Measurements from ENCODE around the gene BCL3.
A peak's percentile ranks its signal among the peaks of the same experiment; 100 is the strongest.
"Not testable (repeated sequence)": the region's sequence is repeated elsewhere in the genome, so short reads cannot be mapped to it uniquely, and the experiment has no call there.

Gene BCL3

DNA sequence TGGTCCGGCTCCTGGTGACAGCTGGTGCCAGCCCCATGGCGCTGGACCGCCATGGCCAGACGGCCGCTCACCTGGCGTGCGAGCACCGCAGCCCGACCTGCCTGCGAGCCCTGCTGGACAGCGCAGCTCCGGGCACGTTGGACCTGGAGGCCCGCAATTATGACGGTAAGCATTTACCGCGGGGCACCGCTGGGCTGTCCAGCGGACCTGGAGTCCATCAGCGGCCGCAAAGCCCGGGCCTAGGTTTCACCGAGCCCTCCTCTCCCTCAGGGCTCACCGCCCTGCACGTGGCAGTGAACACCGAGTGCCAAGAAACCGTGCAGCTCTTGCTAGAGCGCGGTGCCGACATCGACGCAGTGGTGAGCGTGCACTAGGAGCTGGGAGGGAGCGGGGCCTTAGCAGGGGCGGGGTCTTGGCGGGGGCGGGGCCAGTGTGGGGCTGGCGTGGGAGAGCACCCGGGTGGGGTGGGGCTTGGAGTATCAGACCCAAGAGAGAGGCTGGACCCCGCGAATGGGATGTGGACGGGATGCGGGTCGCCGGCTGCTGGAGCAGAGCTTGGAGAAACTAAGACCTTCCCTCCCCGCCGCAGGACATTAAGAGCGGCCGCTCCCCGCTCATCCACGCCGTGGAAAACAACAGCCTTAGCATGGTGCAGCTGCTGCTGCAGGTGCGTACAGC is 8.7 kb downstream of the BCL3 start:
- DNase-seq (ENCODE audit: low read depth in 2 of 3, low spot score in 2 of 3): no peak

DNA sequence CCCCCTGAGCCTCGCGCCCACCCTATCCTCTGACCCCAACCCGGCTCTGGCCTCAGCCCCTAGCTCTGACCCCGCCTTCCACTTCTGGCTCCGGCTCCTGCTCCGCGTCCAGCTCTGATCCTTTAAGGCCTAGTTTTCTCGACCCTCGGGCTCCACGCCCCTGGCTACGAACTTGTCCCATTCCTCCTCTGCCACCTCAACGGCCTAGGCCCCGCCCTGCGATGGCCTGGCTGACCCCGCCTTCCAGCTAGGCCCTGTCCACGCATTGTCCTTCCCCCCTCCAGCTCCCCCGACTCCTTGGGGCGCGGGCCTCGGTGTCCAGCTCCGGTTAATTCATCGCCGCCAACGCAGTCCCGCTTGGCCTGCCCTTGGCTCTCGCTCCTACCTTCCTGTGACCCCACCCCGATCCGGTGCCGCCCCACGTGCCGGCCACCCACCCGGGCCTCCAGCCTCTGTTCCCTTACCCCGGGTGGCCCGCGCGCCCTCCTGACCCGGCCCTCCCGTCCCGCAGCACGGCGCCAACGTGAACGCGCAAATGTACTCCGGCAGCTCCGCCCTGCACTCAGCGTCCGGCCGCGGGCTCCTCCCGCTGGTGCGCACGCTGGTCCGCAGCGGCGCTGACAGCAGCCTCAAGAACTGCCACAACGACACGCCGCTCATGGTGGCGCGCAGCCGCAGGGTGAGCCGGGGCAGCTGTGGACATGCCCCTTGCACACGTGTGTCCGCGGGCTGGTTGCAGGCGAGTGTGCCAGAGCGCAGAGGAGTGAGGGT is 9.4 kb downstream of the BCL3 start:
- DNase-seq (ENCODE audit: low read depth in 2 of 3, low spot score in 2 of 3): no peak

DNA sequence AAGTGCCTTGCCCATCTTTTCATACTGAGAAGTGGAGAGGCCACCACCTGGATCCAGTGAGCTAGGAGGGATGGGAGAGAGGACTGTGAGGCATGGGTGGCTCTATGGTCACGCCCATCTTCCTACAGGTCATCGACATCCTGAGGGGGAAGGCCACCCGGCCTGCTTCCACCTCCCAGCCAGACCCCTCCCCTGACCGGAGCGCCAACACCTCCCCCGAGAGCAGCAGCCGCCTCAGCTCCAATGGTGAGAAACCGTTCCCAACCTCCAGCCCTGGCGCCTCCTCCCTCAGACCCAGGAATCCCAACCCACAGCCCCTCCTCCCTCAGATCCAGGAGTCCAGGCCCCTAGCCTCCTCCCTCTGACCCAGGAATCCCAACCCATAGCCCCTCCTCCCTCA is 10.1 kb downstream of the BCL3 start:
- no peak for DNase-seq (ENCODE audit: low read depth in 2 of 3, low spot score in 2 of 3)

DNA sequence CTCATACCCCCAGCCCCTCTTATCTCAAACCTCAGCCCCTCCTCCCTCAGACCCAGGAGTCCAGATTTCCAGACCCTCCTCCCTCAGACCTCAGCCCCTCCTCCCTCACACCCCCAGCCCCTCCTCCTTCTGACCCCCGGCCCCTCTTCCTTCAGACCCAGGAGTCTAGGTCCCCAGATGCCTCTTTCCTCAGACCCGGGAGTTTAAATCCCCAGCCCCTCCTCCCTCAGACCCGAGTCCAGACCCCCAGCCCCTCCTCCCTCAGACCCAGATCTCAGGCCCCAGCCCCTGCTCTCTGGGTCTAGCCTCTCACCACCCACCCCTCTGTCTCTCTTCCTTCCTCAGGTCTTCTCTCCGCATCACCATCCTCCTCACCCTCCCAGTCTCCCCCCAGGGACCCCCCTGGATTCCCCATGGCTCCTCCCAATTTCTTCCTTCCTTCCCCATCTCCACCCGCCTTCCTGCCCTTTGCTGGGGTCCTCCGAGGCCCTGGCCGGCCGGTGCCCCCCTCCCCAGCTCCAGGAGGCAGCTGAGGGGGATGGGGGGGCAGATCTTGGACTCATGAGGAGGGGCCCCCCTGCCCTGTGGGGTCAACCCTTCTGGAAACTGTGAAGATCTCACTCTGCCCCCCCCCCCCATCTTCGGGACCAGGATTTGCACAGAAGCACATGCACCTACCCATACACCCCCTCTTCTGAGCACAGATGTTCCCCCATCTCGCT is 10.7 kb downstream of the BCL3 start:
- DNase-seq (ENCODE audit: low read depth in 2 of 3, low spot score in 2 of 3): no peak

DNA sequence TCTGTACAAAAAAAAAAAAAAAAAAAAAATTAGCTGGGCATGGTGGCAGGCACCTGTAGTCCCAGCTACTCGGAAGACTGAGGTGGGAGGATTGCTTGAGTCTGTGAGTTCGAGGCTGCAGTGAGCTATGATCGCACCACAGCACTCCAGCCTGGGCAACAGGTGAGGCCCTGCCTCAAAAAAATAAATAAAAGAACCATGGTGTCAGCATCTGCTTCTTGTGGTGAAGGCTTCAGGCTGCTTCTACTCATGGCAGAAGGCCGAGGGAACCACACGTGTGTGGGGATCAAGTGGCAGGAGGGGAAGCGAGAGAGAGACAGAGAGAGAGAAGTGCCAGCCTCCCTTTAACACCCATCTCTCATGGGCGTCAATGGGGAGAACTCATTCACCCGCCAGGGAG is 13.5 kb downstream of the BCL3 start:
- no peak for DNase-seq (ENCODE audit: low read depth in 2 of 3, low spot score in 2 of 3)

DNA sequence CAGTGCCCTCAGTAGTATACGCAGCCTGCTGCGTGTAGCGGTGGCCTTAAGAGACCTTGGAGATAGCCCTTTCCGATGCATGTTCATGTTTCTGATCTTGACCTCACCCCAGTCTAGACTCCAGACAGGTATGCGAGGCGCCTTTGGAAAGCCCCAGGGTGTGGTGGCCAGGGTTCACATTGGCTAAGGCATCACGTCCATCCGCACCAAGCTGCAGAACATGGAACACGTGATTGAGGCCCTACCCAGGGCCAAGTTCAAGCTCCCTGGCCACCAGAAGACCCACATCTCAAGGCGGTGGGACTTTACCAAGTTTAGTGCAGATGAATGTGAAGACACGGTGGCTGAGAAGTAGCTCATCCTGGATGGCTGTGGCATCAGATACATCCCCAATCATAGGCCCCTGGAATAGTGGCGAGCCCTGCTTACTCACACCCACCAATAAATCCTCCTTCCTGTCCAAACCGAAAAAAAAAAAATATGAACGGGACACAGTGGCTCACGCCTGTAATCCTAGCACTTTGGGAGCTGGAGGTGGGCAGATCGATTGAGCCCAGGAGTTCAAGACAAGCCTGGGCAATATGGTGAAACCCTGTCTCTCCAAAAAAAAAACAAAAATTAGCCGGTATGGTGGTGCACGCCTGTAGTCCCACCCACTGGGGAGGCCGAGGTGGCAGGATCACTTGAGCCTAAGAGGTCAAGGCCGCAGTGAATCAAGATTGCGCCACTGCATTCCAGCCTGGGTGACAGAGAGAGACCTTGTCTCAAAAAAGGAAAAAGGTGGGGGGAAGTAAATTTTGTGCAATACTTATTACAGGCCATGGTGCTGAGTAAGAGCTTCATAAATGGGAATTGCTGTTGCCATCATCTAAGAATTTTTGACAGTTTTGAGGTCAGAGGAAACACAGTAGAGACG is 16.8 kb downstream of the BCL3 start:
- DNase-seq (ENCODE audit: low read depth in 2 of 3, low spot score in 2 of 3): no peak

DNA sequence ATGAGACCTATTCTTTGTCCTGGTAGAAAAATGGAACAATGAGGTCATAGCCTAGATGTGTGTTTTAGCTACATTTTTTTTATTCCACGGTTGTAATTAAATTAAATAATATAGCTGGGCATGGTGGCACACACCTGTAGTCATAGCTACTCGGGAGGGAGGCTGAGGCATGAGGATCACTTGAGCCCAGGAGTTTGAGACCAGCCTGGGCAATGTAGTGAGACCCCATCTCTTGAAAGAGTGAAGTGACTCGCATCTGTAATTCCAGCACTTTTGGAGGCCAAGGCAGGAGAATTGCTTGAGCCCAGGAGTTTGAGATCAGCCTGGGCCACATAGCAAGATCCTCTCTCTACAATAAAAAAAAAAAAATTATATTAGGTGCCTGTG is 17.4 kb downstream of the BCL3 start:
- no peak for DNase-seq (ENCODE audit: low read depth in 2 of 3, low spot score in 2 of 3)

DNA sequence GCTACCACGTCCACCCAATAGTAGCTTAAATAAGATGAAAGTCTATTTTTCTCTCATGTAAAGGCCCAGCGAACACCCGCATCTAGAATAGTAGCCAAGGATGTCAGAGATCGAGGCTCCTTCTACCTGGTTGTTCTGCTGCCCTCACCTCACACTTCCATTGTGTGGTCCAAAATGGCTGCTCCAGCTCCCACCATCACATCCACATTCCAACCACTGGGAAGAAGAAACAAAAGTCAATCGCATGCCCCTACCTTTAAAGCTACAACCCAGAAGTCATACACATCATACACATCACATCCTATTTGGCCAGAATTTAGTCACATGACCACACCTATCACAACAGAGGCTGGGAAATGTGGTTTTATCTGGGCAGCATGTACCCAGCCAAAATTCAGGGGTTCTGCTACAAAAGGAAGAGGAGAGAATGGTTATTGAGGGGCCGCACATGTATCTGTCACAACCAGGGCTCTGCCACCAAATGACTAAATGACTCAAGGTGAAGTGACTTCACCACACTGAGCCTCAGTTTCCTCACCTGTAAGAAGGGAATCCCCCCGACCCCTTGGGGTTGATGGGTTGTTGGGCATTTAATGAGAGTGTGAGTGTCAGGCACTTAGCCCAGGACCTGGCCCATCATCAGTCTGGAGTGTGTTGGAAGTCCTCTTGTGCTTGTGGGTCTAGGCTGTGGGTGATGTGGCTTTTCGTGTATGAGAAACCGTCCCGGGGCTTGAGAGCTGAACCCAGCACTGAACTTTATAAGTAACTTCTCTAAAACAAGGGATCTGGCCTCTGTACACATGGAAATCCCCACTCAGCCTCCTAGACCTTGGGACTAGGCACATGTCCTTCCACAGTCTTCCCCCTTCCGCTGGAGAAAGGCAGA is 19.0 kb downstream of the BCL3 start:
- DNase-seq (ENCODE audit: low read depth in 2 of 3, low spot score in 2 of 3): no peak

DNA sequence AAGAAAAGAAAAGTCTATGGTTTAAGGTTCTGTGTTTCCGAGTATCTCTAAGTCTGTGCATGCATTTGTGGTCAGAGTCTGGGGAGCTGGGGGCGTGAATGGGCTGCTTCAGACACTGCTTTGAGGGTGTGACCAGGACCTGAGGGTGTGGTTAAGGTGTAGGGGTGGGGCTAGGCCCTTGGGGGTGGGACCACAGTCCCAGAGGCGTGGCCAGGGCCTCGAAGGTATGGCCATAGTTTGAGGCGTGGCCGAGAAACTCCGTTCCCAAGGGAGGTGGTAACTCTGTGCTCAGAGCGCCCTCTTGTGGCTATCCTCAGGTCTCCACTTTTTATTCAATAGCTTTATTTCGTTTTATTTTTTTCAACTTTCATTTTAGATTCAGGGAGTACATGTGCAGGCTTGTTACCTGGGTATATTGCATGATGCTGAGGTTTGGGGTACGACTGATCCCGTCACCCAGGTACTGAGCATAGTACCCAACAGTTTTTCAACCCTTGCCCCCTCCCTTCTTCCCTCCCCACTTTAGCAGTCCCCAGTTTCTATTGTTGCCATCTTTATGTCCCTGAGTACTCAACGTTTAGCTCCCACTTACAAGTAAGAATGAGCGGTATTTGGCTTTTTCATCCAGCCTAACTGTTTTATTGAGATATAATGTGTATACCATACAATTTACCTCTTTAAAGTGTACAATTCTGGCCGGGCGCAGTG is 22.2 kb downstream of the BCL3 start:
- DNase-seq (ENCODE audit: low read depth in 2 of 3, low spot score in 2 of 3): peak; percentile 93 to 98 (median 95)

DNA sequence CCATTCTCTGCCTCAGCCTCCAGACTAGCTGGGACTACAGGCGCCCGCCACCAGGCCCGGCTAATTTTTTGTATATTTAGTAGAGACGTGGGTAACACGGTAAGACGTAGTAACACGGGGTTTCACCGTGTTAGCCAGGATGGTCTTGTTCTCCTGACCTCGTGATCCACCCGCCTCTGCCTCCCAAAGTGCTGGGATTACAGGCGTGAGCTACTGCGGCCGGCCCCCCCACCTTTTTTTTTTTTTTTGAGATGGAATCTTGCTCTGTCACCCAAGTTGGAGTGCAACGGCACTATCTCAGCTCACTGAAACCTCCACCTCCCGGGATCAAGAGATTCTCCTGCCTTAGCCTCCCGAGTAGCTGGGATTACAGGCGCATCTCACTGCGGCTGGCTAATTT is 23.6 kb downstream of the BCL3 start:
- DNase-seq (ENCODE audit: low read depth in 2 of 3, low spot score in 2 of 3): not testable (repeated sequence)

DNA sequence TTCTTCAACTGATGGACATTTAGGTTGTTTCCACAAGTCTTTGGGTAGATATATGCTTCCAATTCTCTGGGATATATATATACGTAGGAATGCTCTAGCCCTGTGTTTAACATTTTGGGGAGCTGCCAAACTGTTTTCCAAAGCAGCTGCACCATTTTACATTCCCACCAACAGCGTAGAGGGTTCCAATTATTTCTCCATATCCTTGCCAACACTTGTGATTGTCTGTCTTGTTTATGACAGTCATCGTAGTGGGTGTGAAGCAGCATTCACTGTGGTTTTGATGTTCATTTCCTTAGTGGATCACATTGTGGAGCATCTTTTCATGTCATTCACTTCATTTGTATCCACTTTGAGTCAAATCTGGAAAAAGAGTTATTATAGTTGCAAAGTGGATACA is 24.5 kb downstream of the BCL3 start:
- DNase-seq (ENCODE audit: low read depth in 2 of 3, low spot score in 2 of 3): no peak

DNA sequence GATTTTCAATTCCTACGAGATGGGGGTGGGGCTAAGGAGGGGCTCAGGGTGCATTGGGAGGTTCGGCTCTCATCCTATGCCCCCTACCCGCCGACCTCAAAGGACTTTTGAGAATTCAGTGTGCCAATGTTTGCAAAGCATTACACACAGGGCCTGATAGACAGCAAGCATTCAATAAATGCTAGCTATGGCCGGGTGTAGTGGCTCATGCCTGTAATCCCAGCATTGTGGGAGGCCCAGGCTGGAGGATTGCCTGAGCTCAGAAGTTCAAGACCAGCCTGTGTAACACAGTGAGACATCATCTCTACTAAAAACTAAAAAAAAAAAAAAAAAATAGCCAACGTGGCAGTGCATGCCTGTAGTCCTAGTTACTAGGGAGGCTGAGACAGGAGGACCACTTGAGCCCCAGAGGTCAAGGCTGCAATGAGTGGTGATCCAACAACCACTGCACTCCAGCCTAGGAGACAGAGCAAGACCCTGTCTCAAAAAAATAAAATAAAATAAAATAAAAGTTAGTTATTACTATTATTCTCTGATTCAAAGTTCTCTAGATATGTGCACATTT is 27.2 kb downstream of the BCL3 start:
- DNase-seq (ENCODE audit: low read depth in 2 of 3, low spot score in 2 of 3): no peak

DNA sequence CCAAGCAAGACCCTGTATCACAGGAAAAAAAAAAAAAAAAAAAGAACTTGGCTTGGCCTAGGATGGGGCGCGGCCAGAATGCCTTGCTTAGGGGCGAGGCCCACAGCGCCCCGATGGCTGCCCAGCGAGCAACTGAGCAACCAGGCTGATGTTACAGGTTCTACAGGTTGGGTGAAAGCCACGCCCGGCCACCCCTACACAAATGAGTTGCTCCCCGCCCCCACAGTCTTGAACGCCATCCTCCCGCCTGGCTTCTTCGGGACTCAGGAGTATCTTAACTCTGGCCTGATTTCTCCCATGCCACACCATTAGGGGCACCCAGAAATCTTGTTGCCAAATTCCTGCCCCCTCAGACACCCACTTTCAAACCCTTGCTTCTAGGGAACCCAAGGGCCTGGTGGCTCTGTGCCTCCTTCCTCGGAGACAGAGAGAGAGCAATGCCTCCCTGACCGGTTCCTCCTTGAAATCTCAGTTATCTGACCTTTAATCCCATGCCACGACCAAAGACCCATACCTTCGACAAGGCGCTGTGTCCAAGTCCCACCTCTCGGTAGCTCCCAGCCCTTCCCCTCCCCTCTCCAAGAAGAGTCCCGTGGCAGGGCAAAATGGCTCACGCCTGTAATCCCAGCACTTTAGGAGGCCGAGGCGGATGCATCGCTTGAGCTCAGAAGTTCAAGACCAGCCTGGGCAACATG is 28.0 kb downstream of the BCL3 start:
- DNase-seq (ENCODE audit: low read depth in 2 of 3, low spot score in 2 of 3): no peak

DNA sequence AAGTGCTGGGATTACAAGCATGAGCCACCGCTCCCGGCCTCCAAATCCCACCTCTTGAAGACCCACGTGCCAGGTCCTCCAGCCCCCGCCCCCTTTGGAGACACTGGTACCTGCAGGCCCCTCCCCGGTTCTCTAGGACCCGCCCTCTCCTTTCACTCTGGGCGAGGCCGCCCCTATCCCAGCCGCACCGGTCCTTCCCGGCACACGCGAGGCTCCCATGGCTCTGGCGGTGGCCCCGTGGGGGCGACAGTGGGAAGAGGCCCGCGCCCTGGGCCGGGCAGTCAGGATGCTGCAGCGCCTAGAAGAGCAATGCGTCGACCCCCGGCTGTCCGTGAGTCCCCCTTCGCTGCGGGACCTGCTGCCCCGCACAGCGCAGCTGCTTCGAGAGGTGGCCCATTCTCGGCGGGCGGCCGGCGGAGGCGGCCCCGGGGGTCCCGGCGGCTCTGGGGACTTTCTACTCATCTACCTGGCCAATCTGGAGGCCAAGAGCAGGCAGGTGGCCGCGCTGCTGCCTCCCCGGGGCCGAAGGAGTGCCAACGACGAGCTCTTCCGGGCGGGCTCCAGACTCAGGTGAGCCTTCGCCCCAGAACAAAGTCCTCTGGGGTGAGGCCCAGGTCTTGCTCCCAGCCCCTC is 29.3 kb downstream of the BCL3 start, which contains the start of gene CBLC:
Gene CBLC, plus strand, starts transcription at position 176 of the 633 bp plus-strand sequence. Its CDS starts 42 bp downstream, at position 218.
- DNase-seq (ENCODE audit: low read depth in 2 of 3, low spot score in 2 of 3): no peak

DNA sequence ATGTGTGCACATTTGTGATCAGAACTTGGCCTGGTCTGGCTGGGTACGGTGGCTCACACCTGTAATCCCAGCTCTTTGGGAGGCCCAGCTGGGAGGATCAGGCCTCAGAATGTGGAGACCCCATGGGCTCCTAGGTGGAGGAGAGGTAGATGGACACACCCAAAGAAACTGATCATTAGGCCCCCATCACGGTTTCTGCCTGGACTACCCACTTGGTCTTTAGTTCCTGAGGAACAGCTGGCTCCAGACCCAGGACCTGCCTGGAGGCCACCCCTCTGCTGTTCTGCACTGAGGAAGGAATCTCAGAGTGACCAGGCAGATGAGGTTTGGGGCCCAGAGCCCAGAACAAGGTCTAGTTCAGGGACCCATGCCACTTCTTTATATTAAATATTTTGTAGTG is 30.6 kb downstream of the BCL3 start:
- no peak for DNase-seq (ENCODE audit: low read depth in 2 of 3, low spot score in 2 of 3)

DNA sequence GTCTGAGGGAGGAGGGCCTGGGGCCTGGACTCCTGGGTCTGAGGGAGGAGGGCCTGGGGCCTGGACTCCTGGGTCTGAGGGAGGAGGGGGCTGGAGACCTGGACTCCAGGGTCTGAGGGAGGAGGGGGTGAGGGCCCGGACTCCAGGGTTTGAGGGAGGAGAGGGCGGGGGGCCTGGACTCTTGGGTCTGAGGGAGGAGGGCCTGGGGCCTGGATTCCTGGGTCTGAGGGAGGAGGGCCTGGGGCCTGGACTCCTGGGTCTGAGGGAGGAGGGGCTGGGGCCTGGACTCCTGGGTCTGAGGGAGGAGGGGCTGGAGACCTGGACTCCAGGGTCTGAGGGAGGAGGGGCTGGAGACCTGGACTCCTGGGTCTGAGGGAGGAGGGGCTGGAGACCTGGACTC is 33.2 kb downstream of the BCL3 start:
- DNase-seq (ENCODE audit: low read depth in 2 of 3, low spot score in 2 of 3): not testable (repeated sequence)

DNA sequence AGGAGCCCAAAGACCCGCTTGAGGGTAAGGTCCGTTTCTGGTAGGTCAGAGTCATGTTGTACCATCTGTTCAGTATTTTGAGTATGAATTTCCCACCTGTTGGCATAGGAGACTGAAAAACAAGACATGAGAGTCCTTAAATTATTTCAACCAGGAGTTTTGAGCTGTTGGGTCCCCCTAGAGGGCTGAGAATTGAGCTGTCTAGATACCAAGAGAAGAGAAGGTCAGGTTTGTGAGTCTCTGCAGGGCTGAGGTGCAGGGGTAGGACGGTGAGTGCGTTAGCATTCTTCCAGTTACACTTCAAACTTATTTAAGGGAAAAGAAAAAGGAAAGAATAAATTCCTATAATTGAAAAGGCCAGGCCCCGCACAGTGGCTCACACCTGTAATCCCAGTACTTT is 34.2 kb downstream of the BCL3 start:
- no peak for DNase-seq (ENCODE audit: low read depth in 2 of 3, low spot score in 2 of 3)

DNA sequence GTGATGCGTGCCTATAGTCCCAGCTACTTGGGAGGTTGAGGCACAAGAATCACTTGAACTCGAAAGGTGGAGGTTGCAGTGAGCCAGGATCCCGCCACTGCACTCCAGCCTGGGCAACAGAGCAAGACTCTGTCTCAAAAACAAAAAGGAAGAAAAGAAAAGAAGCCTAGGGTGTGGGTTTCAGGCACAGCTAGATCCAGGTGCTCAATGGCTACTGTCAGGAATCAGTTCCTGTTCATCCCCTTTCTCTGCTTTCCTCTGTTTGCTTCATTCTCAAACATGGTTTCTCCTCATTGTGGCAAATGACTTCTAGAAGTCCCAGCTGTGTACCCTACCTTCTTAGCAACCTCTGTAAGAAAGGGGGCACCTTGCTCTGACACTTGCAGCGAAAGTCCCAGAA is 35.0 kb downstream of the BCL3 start:
- no peak for DNase-seq (ENCODE audit: low read depth in 2 of 3, low spot score in 2 of 3)

Data from activated CD8-positive, alpha-beta memory T cell treated with anti-CD3 and anti-CD28 coated beads for 48 hours (primary cell).